K562 (cell line): ENCODE measurements around the gene FAM149A. TPM values are rescaled to one million over a fixed set of nuclear protein-coding genes. Genes with fewer than 3 reads are reported as not detected.

ENCODE experiments used
- ATAC-seq: fragments of 200-7000 bp; cut with Tn5 transposase; 3 replicates; pipeline ENCODE4 v1.9.1; 2020; ENCODE audit warnings: moderate library complexity
- BruUV-seq: library from RNA; stranded (reverse); fragments of 400-500 nt; replicated peaks from 2 replicates; lab custom pipeline; 2021; lab: Mats Ljungman, UMichigan
- CTCF ChIA-PET: fragments of 300-600 bp; formaldehyde crosslinking; extraction: SDS; loops from one replicate; lab custom pipeline; 2021; ENCODE audit warnings: low intra/inter-chr PET ratio; lab: Yijun Ruan, JAX
- POLR2A ChIA-PET: fragments of 300-600, 350-650 bp; sonication (Branson Sonifier 250); formaldehyde crosslinking; extraction: SDS; loops from one replicate; lab custom pipeline; 2021; ENCODE audit warnings: antibody characterized with exemption, inconsistent platforms; lab: Yijun Ruan, JAX
- DNase-seq, 4 experiments: peaks; one replicate each; pipeline versions ENCODE4 v3.0.0 to v3.0.0-alpha.2; 2011 to 2018; ENCODE audit warnings: low spot score in 3 of 4, mixed read lengths in 3 of 4; ENCODE audit errors: extremely low read depth in 1 of 4
- FAIRE-seq: peaks from 2 replicates; lab custom pipeline; 2011; peaks lifted over from hg19 to GRCh38; lab: Jason Lieb, UNC
- H2AFZ ChIP-seq: 2 replicates; pipeline ENCODE4 v1.6.0; 2011; ENCODE audit warnings: low read depth, low read length, control low read depth, inconsistent platforms
- H3K27ac ChIP-seq: fragments of 200-600 bp; 3 replicates; pipeline ENCODE4 v1.8.0; 2011; ENCODE audit warnings: low read depth, mild to moderate bottlenecking, control low read depth, inconsistent platforms, low read length, moderate library complexity, mixed read lengths; ENCODE audit errors: extremely low read depth
- H3K27me3 ChIP-seq, 2 experiments: fragments of 300-600 bp in 1 of 2; 2 replicates in 1 of 2; 3 replicates in 1 of 2; pipeline versions ENCODE4 v1.6.0 to v1.8.0; 2011; ENCODE audit warnings: inconsistent platforms in 2 of 2, low read length in 2 of 2, mild to moderate bottlenecking in 1 of 2, mixed read lengths in 1 of 2, moderate library complexity in 1 of 2; ENCODE audit not compliant: control insufficient read depth in 2 of 2, insufficient read depth in 2 of 2
- H3K36me3 ChIP-seq: fragments of 300-600 bp; 3 replicates; pipeline ENCODE4 v1.8.0; 2011; ENCODE audit warnings: mild to moderate bottlenecking, low read length, inconsistent platforms; ENCODE audit not compliant: control insufficient read depth, insufficient read depth
- H3K4me1 ChIP-seq, 2 experiments: fragments of 200-600 bp in 1 of 2; replicated peaks in 1 of 2; 2 replicates in 1 of 2; 3 replicates in 1 of 2; pipeline versions ENCODE4 v1.5.1 to v1.8.0; 2011; ENCODE audit warnings: inconsistent platforms in 2 of 2, low read length in 2 of 2, mild to moderate bottlenecking in 1 of 2, mixed read lengths in 1 of 2, moderate library complexity in 1 of 2; ENCODE audit not compliant: control insufficient read depth in 2 of 2, insufficient read depth in 2 of 2
- H3K4me2 ChIP-seq: 2 replicates; pipeline ENCODE4 v1.6.1; 2011; ENCODE audit warnings: low read length, control low read depth, inconsistent platforms, mixed read lengths; ENCODE audit not compliant: insufficient read depth
- H3K4me3 ChIP-seq: fragments of 200-600 bp; sonication (generic), shearing (Covaris generic); 2 replicates; pipeline ENCODE4 v1.5.1; 2016; ENCODE audit warnings: control low read depth, inconsistent platforms
- H3K79me2 ChIP-seq: fragments of 200-600 bp; 3 replicates; pipeline ENCODE4 v1.8.0; 2011; ENCODE audit warnings: low read length, inconsistent platforms; ENCODE audit not compliant: control insufficient read depth, insufficient read depth
- H3K9ac ChIP-seq, 2 experiments: 2 replicates each; pipeline versions ENCODE4 v1.6.0 to v1.6.1; 2011; ENCODE audit warnings: low read depth in 2 of 2, low read length in 2 of 2, control low read depth in 1 of 2, inconsistent platforms in 1 of 2, mild to moderate bottlenecking in 1 of 2, mixed read lengths in 1 of 2; ENCODE audit not compliant: insufficient read depth in 1 of 2
- H3K9me1 ChIP-seq: one replicate; pipeline ENCODE4 v1.6.0; 2011; ENCODE audit warnings: inconsistent platforms, mild to moderate bottlenecking, low read length, moderate library complexity; ENCODE audit not compliant: control insufficient read depth, insufficient read depth
- H3K9me3 ChIP-seq: replicated peaks from 2 replicates; pipeline ENCODE4 v1.5.1; 2011; ENCODE audit warnings: low read depth, low read length, inconsistent platforms; ENCODE audit not compliant: control insufficient read depth, insufficient read depth
- H4K20me1 ChIP-seq: replicated peaks from 2 replicates; pipeline ENCODE4 v1.6.1; 2011; ENCODE audit warnings: low read length, inconsistent platforms, mixed read lengths; ENCODE audit not compliant: control insufficient read depth, insufficient read depth
- ATF1 ChIP-seq, 2 experiments: fragments of 450-650 bp in 1 of 2; IDR thresholded peaks; 2 replicates each; pipeline ENCODE4 v1.6.1; 2016; ENCODE audit warnings: missing compliant biosample characterization in 1 of 2, missing genetic modification characterization in 1 of 2
- CBX5 ChIP-seq: IDR thresholded peaks from 2 replicates; pipeline ENCODE4 v1.6.1; 2014; ENCODE audit warnings: low read depth, borderline replicate concordance
- CREM ChIP-seq: IDR thresholded peaks from 2 replicates; pipeline ENCODE4 v1.6.1; 2014; ENCODE audit warnings: antibody characterized with exemption, low read depth
- JUND ChIP-seq, 2 experiments: IDR thresholded peaks; 2 replicates in 1 of 2; 3 replicates in 1 of 2; pipeline ENCODE4 v1.6.1; 2011; ENCODE audit warnings: borderline replicate concordance in 2 of 2, low read depth in 2 of 2, low read length in 2 of 2, improper control_type of control experiment in 1 of 2, missing biosample characterization in 1 of 2, missing genetic modification characterization in 1 of 2, missing genetic modification reagents in 1 of 2
- SMAD1 ChIP-seq: fragments of 150-350 bp; IDR thresholded peaks from 2 replicates; pipeline ENCODE4 v1.6.1; 2014; ENCODE audit warnings: low read length, low read depth; ENCODE audit not compliant: partially characterized antibody
- ZNF77 ChIP-seq: fragments of 250-450 bp; sonication (Bioruptor Pico); IDR thresholded peaks from 2 replicates; pipeline ENCODE4 v1.5.0; 2020
- WGBS: fragments of 100-300 bp; shearing (Covaris generic); methylation state at CpG from one replicate; pipeline ENCODE4 v1.1.6; 2016; ENCODE audit warnings: low coverage, mixed read lengths; ENCODE audit not compliant: insufficient coverage; ENCODE audit errors: missing lambda C conversion rate; 5-methylcytosine and 5-hydroxymethylcytosine counted together
- in situ Hi-C: fragments of 300-500 bp; cut with MboI; formaldehyde crosslinking; loops from 4 replicates; pipeline ENCODE4 v1.15.0; 2018; ENCODE audit warnings: inconsistent platforms, mixed read lengths
- intact Hi-C: fragments of 100-400 bp; cut with micrococcal nuclease; formaldehyde crosslinking; loops from 2 replicates; pipeline ENCODE4 v1.14.2; 2022
- polyA plus RNA-seq, 8 experiments: library from polyadenylated mRNA; depleted of rRNA in 4 of 8; stranded (reverse) in 5 of 8; unstranded in 3 of 8; fragments of >200 nt; fragmentation: Nextera tagmentation in 2 of 8; fragmentation: Illumina TruSeq in 1 of 8; extraction: Ambion mirVana in 2 of 8; extraction: Trizol in 1 of 8; gene quantifications; 2 replicates each; pipeline versions ENCODE4 v1.2.1 to v1.2.3, GENCODE V29; 2011 to 2014; ENCODE audit warnings: inconsistent platforms in 1 of 8, missing spikeins in 1 of 8
- total RNA-seq, 7 experiments: library from RNA; depleted of rRNA in 6 of 7; stranded (reverse); fragments of >200 nt in 6 of 7; fragmentation: Illumina TruSeq in 2 of 7; extraction: Trizol in 2 of 7; gene quantifications; 2 replicates each; pipeline versions ENCODE4 v1.2.1 to v1.2.3, GENCODE V29; 2011 to 2021; ENCODE audit warnings: low replicate concordance in 1 of 7
- TF ChIP-seq, protein P1 (sequence below), 2 experiments: IDR thresholded peaks; 2 replicates each; pipeline ENCODE4 v1.6.1; 2012; ENCODE audit warnings: improper control_type of control experiment in 2 of 2, low read depth in 2 of 2, low read length in 2 of 2, borderline replicate concordance in 1 of 2
- TF ChIP-seq, protein P2 (sequence below): sonication (generic); formaldehyde crosslinking; IDR thresholded peaks from 2 replicates; pipeline ENCODE4 v1.8.0; 2023; ENCODE audit warnings: mild to moderate bottlenecking, missing genetic modification reagents
- TF ChIP-seq, protein P3 (sequence below): fragments of 200-800 bp; sonication (Bioruptor generic); IDR thresholded peaks from 2 replicates; pipeline ENCODE4 v1.6.1; 2017; ENCODE audit warnings: missing genetic modification characterization, missing compliant biosample characterization
- TF ChIP-seq, protein P4 (sequence below): IDR thresholded peaks from 2 replicates; pipeline ENCODE4 v1.6.1; 2012; ENCODE audit warnings: low read depth, low read length, improper control_type of control experiment, borderline replicate concordance
- TF ChIP-seq, protein P5 (sequence below): fragments of 450-650 bp; formaldehyde crosslinking; IDR thresholded peaks from 2 replicates; pipeline ENCODE4 v1.4.0; 2020; ENCODE audit warnings: mild to moderate bottlenecking, moderate library complexity

The FAM149A gene
- total and polyA plus RNA-seq, 9 of the 15 experiments (the other 6 are each of a cell fraction or from before 2014, with no cell fraction given): not detected

DNA sequence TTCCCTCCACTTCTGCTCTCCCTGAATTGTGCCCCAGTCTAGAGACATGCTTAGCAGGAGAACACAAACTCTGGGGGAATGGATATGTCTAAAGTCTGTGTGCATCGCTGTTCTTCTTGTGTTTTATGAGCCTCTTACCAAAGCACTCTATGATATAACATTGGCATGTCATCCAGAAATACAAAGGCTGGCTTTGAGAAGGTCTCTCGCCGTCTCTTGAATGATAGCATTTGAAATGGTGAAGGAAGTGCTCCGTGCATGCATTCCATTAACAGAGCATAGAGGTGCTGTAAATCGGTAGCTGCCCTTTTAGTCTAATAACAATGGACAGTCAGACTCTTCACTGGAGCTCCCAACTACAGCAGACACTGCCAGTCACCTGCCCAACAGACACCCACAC lies 7.1 kb upstream of the FAM149A start:
- CTCF ChIA-PET: no interaction called here
- no peak overlapping the region for H3K27ac ChIP-seq
- no peaks in the 10 kb centered on the region for H3K36me3 ChIP-seq
- ATAC-seq (no peak), DNase-seq (no peak), FAIRE-seq (no peak)
- H3K9me1 ChIP-seq: no peaks in the 10 kb centered on the region
- no TSS peak for BruUV-seq
- H3K79me2 ChIP-seq: no peaks in the 10 kb centered on the region
- H3K4me2 ChIP-seq: no peak overlapping the region
- H3K9ac ChIP-seq: no peak overlapping the region
- POLR2A ChIA-PET: no interaction called here
- H4K20me1 ChIP-seq: no peaks in the 10 kb centered on the region; the same call in 1 of the 2 replicates
- 0% methylated on average over 5 of the region's 5 CpGs for WGBS
- intact Hi-C loops (no loop called here), in situ Hi-C loops (no loop called here)
- H2AFZ ChIP-seq: no peak overlapping the region
- H3K4me1 ChIP-seq: no peaks in the 10 kb centered on the region
- H3K9me3 ChIP-seq: no peaks in the 10 kb centered on the region
- peaks cover 19 to 58% of the 10 kb centered on the region in 2 experiments; a peak in 4 of 5 replicates for H3K27me3 ChIP-seq
- no peak overlapping the region for H3K4me3 ChIP-seq
- TF ChIP-seq, protein P1, sequence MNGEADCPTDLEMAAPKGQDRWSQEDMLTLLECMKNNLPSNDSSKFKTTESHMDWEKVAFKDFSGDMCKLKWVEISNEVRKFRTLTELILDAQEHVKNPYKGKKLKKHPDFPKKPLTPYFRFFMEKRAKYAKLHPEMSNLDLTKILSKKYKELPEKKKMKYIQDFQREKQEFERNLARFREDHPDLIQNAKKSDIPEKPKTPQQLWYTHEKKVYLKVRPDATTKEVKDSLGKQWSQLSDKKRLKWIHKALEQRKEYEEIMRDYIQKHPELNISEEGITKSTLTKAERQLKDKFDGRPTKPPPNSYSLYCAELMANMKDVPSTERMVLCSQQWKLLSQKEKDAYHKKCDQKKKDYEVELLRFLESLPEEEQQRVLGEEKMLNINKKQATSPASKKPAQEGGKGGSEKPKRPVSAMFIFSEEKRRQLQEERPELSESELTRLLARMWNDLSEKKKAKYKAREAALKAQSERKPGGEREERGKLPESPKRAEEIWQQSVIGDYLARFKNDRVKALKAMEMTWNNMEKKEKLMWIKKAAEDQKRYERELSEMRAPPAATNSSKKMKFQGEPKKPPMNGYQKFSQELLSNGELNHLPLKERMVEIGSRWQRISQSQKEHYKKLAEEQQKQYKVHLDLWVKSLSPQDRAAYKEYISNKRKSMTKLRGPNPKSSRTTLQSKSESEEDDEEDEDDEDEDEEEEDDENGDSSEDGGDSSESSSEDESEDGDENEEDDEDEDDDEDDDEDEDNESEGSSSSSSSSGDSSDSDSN (IDR thresholded peaks at IDR 0.05; ENCODE audit: borderline replicate concordance in 1 of 2, low read depth in 2 of 2, low read length in 2 of 2): no peak
- no peak for TF ChIP-seq ATF1 (CRISPR knock-in tag; IDR thresholded peaks at IDR 0.05)
- TF ChIP-seq ATF1 (tag; IDR thresholded peaks at IDR 0.05): no peak
- no peak for TF ChIP-seq JUND (IDR thresholded peaks at IDR 0.05; ENCODE audit: borderline replicate concordance, low read depth, low read length)
- TF ChIP-seq JUND (tag; IDR thresholded peaks at IDR 0.05; ENCODE audit: borderline replicate concordance, low read depth, low read length): no peak
- TF ChIP-seq, protein P2, sequence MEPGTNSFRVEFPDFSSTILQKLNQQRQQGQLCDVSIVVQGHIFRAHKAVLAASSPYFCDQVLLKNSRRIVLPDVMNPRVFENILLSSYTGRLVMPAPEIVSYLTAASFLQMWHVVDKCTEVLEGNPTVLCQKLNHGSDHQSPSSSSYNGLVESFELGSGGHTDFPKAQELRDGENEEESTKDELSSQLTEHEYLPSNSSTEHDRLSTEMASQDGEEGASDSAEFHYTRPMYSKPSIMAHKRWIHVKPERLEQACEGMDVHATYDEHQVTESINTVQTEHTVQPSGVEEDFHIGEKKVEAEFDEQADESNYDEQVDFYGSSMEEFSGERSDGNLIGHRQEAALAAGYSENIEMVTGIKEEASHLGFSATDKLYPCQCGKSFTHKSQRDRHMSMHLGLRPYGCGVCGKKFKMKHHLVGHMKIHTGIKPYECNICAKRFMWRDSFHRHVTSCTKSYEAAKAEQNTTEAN: no peak
- TF ChIP-seq, protein P3, sequence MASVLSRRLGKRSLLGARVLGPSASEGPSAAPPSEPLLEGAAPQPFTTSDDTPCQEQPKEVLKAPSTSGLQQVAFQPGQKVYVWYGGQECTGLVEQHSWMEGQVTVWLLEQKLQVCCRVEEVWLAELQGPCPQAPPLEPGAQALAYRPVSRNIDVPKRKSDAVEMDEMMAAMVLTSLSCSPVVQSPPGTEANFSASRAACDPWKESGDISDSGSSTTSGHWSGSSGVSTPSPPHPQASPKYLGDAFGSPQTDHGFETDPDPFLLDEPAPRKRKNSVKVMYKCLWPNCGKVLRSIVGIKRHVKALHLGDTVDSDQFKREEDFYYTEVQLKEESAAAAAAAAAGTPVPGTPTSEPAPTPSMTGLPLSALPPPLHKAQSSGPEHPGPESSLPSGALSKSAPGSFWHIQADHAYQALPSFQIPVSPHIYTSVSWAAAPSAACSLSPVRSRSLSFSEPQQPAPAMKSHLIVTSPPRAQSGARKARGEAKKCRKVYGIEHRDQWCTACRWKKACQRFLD (CRISPR knock-in tag): no peak
- TF ChIP-seq, protein P4, sequence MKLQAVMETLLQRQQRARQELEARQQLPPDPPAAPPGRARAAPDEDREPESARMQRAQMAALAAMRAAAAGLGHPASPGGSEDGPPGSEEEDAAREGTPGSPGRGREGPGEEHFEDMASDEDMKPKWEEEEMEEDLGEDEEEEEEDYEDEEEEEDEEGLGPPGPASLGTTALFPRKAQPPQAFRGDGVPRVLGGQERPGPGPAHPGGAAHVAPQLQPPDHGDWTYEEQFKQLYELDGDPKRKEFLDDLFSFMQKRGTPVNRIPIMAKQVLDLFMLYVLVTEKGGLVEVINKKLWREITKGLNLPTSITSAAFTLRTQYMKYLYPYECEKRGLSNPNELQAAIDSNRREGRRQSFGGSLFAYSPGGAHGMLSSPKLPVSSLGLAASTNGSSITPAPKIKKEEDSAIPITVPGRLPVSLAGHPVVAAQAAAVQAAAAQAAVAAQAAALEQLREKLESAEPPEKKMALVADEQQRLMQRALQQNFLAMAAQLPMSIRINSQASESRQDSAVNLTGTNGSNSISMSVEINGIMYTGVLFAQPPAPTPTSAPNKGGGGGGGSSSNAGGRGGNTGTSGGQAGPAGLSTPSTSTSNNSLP: no peak
- TF ChIP-seq CBX5: no peak
- no peak for TF ChIP-seq SMAD1
- no peak for TF ChIP-seq CREM
- TF ChIP-seq, protein P5, sequence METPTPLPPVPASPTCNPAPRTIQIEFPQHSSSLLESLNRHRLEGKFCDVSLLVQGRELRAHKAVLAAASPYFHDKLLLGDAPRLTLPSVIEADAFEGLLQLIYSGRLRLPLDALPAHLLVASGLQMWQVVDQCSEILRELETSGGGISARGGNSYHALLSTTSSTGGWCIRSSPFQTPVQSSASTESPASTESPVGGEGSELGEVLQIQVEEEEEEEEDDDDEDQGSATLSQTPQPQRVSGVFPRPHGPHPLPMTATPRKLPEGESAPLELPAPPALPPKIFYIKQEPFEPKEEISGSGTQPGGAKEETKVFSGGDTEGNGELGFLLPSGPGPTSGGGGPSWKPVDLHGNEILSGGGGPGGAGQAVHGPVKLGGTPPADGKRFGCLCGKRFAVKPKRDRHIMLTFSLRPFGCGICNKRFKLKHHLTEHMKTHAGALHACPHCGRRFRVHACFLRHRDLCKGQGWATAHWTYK: no peak
- no peak for TF ChIP-seq ZNF77 (CRISPR knock-in tag)
